Measurements from ENCODE around the gene DCDC1. TPM values are rescaled to one million over a fixed set of nuclear protein-coding genes. Genes with fewer than 3 reads are reported as not detected.

DCDC1 gene
- total RNA-seq, 4 donors from 2014 or later: 0.06 to 1.7 (median 0.36) TPM; not detected in 1

GRCh38 chr11:30985536-30985935 lies 384.0 kb downstream of the DCDC1 start:
- DNase-seq (ENCODE audit: low spot score) (no peak), ATAC-seq (ENCODE audit: low FRiP score) (no peak)
- TF ChIP-seq CTCF (IDR thresholded peaks at IDR 0.05): no peak

GRCh38 chr11:30984827-30985226 lies 384.7 kb downstream of the DCDC1 start:
- DNase-seq (ENCODE audit: low spot score) (no peak), ATAC-seq (ENCODE audit: low FRiP score) (no peak)
- TF ChIP-seq CTCF (IDR thresholded peaks at IDR 0.05): no peak

GRCh38 chr11:30984442-30984816 lies 385.1 kb downstream of the DCDC1 start:
- ATAC-seq (ENCODE audit: low FRiP score) (no peak), DNase-seq (ENCODE audit: low spot score) (no peak)
- no peak for TF ChIP-seq CTCF (IDR thresholded peaks at IDR 0.05)

- no peak for TF ChIP-seq CTCF (IDR thresholded peaks at IDR 0.05)
- ATAC-seq (ENCODE audit: low FRiP score) (no peak), DNase-seq (ENCODE audit: low spot score) (no peak)
Measured at GRCh38 chr11:30983776-30984441, 385.6 kb downstream of the DCDC1 start.

GRCh38 chr11:30983143-30983542 lies 386.4 kb downstream of the DCDC1 start:
- DNase-seq (ENCODE audit: low spot score) (no peak), ATAC-seq (ENCODE audit: low FRiP score) (no peak)
- TF ChIP-seq CTCF (IDR thresholded peaks at IDR 0.05): no peak

GRCh38 chr11:30967579-30967978 lies 402.0 kb downstream of the DCDC1 start:
- DNase-seq (ENCODE audit: low spot score): no peak
- ATAC-seq (ENCODE audit: low FRiP score): no peak
- no peak for TF ChIP-seq CTCF (IDR thresholded peaks at IDR 0.05)

- DNase-seq (ENCODE audit: low spot score): no peak
- no peak for TF ChIP-seq CTCF (IDR thresholded peaks at IDR 0.05)
- ATAC-seq (ENCODE audit: low FRiP score): no peak
Measured at GRCh38 chr11:30960387-30960992, 409.0 kb downstream of the DCDC1 start.
